GM19023 (cell line): ENCODE data around the gene KCNJ14.
A peak's percentile ranks its signal among the peaks of the same experiment; 100 is the strongest.
"Not testable (repeated sequence)": the region's sequence is repeated elsewhere in the genome, so short reads cannot be mapped to it uniquely, and the experiment has no call there.

ENCODE experiments used
- ATAC-seq: cut with Tn5 transposase; IDR thresholded peaks from one replicate; pipeline ENCODE4 v1.9.1; 2021; ENCODE audit warnings: mild to moderate bottlenecking, moderate library complexity; ENCODE audit not compliant: unreplicated experiment

The KCNJ14 gene

GRCh38 chr19:48486706-48487105 lies 31.3 kb downstream of the KCNJ14 start:
- not testable (repeated sequence) for ATAC-seq

GRCh38 chr19:48487544-48487943 lies 32.2 kb downstream of the KCNJ14 start:
- ATAC-seq, result no peak

GRCh38 chr19:48487948-48488347 lies 32.6 kb downstream of the KCNJ14 start:
- ATAC-seq, result no peak

GRCh38 chr19:48488478-48488877 lies 33.1 kb downstream of the KCNJ14 start:
- ATAC-seq, result not testable (repeated sequence)

GRCh38 chr19:48489608-48490216 lies 34.3 kb downstream of the KCNJ14 start:
- no peak for ATAC-seq

- no peak for ATAC-seq
Measured at GRCh38 chr19:48490981-48491792, 35.8 kb downstream of the KCNJ14 start.

GRCh38 chr19:48491793-48492123 lies 36.4 kb downstream of the KCNJ14 start:
- ATAC-seq, result no peak

GRCh38 chr19:48492925-48493717 lies 37.7 kb downstream of the KCNJ14 start:
- ATAC-seq, result peak; percentile 61

GRCh38 chr19:48493718-48494401 lies 38.5 kb downstream of the KCNJ14 start:
- ATAC-seq, result peak; percentile 6

- ATAC-seq, result no peak
Measured at GRCh38 chr19:48495396-48495795, 40.0 kb downstream of the KCNJ14 start.

- ATAC-seq, result no peak
Measured at GRCh38 chr19:48496959-48497727, 41.8 kb downstream of the KCNJ14 start.

- ATAC-seq, result no peak
Measured at GRCh38 chr19:48497728-48498594, 42.6 kb downstream of the KCNJ14 start.

GRCh38 chr19:48498595-48499311 lies 43.4 kb downstream of the KCNJ14 start:
- ATAC-seq, result no peak

GRCh38 chr19:48499316-48500090 lies 44.1 kb downstream of the KCNJ14 start:
- no peak for ATAC-seq

- ATAC-seq, result no peak
Measured at GRCh38 chr19:48500830-48501493, 45.6 kb downstream of the KCNJ14 start.

GRCh38 chr19:48501494-48502349 lies 46.3 kb downstream of the KCNJ14 start:
- no peak for ATAC-seq
